H1 (cell line): ENCODE measurements around the gene OPRD1.

Source experiments
- CEBPB ChIP-seq: IDR thresholded peaks from 2 replicates; pipeline ENCODE4 v1.6.1; 2012; ENCODE audit warnings: low read depth, low read length
- NRF1 ChIP-seq: IDR thresholded peaks from 2 replicates; pipeline ENCODE4 v1.6.1; 2011; ENCODE audit warnings: mild to moderate bottlenecking, low read depth, low read length, improper control_type of control experiment
- RAD21 ChIP-seq, 2 experiments: IDR thresholded peaks in 1 of 2; conservative IDR thresholded peaks in 1 of 2; 2 replicates each; pipeline ENCODE4 v1.6.1; 2011; ENCODE audit warnings: low read depth in 2 of 2, low read length in 2 of 2, improper control_type of control experiment in 1 of 2, inconsistent platforms in 1 of 2, mild to moderate bottlenecking in 1 of 2, moderate library complexity in 1 of 2
- SIN3A ChIP-seq, 2 experiments: IDR thresholded peaks in 1 of 2; conservative IDR thresholded peaks in 1 of 2; 2 replicates each; pipeline ENCODE4 v1.6.1; 2011 to 2012; ENCODE audit warnings: low read length in 2 of 2, improper control_type of control experiment in 1 of 2, low read depth in 1 of 2, mild to moderate bottlenecking in 1 of 2
- SP1 ChIP-seq: IDR thresholded peaks from 2 replicates; pipeline ENCODE4 v1.6.1; 2011; ENCODE audit warnings: low read depth, low read length
- TAF1 ChIP-seq: IDR thresholded peaks from 2 replicates; pipeline ENCODE4 v1.6.1; 2011; ENCODE audit warnings: mild to moderate bottlenecking, low read depth, low read length
- TF ChIP-seq, protein P1 (sequence below), 3 experiments: IDR thresholded peaks; 1 replicate in 2 of 3; 2 replicates in 1 of 3; pipeline versions ENCODE4 v1.5.1 to v1.6.1; 2011; ENCODE audit warnings: low read length in 3 of 3, mild to moderate bottlenecking in 3 of 3, inconsistent platforms in 2 of 3, low read depth in 1 of 3, moderate library complexity in 1 of 3; ENCODE audit not compliant: insufficient read depth in 1 of 3; ENCODE audit errors: control extremely low read depth in 1 of 3

DNA sequence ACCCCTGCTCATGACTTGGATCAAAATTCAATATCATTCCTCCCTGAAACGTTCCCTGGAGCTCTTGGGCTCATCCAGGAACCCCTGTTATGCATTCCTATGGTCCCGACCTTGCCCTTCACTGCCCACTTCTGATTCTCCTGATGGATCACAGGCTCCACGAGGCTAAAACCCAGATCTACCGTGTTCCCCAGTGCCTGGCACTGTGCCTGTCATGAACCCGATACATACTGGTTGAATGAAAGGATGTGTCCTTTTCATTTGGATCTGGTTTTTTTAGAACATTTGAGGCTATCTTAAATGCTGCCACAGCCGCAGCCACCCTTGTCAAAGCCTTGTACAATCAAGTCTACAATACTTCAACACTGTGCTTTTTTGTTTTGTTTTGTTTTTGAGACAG, 22.2 kb upstream of the OPRD1 start:
- TF ChIP-seq SIN3A (conservative IDR thresholded peaks at IDR 0.05 in 1 of 2, IDR thresholded peaks at IDR 0.05 in 1 of 2; ENCODE audit: low read depth in 1 of 2, low read length in 2 of 2) = no peak
- TF ChIP-seq RAD21 (IDR thresholded peaks at IDR 0.05 in 1 of 2, conservative IDR thresholded peaks at IDR 0.05 in 1 of 2; ENCODE audit: low read depth in 2 of 2, low read length in 2 of 2) = no peak
- TF ChIP-seq SP1 = no peak
- TF ChIP-seq CEBPB = no peak
- no peak for TF ChIP-seq NRF1
- TF ChIP-seq, protein P1, sequence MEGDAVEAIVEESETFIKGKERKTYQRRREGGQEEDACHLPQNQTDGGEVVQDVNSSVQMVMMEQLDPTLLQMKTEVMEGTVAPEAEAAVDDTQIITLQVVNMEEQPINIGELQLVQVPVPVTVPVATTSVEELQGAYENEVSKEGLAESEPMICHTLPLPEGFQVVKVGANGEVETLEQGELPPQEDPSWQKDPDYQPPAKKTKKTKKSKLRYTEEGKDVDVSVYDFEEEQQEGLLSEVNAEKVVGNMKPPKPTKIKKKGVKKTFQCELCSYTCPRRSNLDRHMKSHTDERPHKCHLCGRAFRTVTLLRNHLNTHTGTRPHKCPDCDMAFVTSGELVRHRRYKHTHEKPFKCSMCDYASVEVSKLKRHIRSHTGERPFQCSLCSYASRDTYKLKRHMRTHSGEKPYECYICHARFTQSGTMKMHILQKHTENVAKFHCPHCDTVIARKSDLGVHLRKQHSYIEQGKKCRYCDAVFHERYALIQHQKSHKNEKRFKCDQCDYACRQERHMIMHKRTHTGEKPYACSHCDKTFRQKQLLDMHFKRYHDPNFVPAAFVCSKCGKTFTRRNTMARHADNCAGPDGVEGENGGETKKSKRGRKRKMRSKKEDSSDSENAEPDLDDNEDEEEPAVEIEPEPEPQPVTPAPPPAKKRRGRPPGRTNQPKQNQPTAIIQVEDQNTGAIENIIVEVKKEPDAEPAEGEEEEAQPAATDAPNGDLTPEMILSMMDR (IDR thresholded peaks at IDR 0.05; ENCODE audit: control extremely low read depth in 1 of 3, insufficient read depth in 1 of 3, low read depth in 1 of 3, low read length in 3 of 3) = no peak
- no peak for TF ChIP-seq TAF1
